Tibial nerve (tissue), 4 donors: Measurements from ENCODE around the gene CA10.

Experiments used
- EP300 ChIP-seq, 2 donors: sonication (generic); formaldehyde crosslinking; IDR thresholded peaks; one replicate each; pipeline ENCODE4 v1.6.1; 2017; ENCODE audit warnings: antibody characterized with exemption in 2 of 2, mild to moderate bottlenecking in 1 of 2
- POLR2A ChIP-seq, 2 donors: fragments of 450-650 bp; IDR thresholded peaks; one replicate each; pipeline ENCODE4 v1.6.1; 2017; ENCODE audit warnings: antibody characterized with exemption in 2 of 2, mild to moderate bottlenecking in 2 of 2, moderate library complexity in 2 of 2
- TF ChIP-seq, protein P1 (sequence below), 5 experiments: fragments of 200-600 bp in 3 of 5; fragments of 450-650 bp in 2 of 5; sonication (generic) in 3 of 5; IDR thresholded peaks; one replicate each; pipeline ENCODE4 v1.5.1; 2016 to 2019; ENCODE audit warnings: antibody characterized with exemption in 5 of 5, mild to moderate bottlenecking in 3 of 5, moderate library complexity in 2 of 5

- TF ChIP-seq POLR2A (IDR thresholded peaks at IDR 0.05) (no peak), EP300 (IDR thresholded peaks at IDR 0.05) (no peak)
- TF ChIP-seq, protein P1, sequence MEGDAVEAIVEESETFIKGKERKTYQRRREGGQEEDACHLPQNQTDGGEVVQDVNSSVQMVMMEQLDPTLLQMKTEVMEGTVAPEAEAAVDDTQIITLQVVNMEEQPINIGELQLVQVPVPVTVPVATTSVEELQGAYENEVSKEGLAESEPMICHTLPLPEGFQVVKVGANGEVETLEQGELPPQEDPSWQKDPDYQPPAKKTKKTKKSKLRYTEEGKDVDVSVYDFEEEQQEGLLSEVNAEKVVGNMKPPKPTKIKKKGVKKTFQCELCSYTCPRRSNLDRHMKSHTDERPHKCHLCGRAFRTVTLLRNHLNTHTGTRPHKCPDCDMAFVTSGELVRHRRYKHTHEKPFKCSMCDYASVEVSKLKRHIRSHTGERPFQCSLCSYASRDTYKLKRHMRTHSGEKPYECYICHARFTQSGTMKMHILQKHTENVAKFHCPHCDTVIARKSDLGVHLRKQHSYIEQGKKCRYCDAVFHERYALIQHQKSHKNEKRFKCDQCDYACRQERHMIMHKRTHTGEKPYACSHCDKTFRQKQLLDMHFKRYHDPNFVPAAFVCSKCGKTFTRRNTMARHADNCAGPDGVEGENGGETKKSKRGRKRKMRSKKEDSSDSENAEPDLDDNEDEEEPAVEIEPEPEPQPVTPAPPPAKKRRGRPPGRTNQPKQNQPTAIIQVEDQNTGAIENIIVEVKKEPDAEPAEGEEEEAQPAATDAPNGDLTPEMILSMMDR (IDR thresholded peaks at IDR 0.05), result no peak
Observed at GRCh38 chr17:51909971-51910370, 248.5 kb downstream of the CA10 start.
